HCT116 (cell line): ENCODE measurements around the gene MUSTN1. TPM values are rescaled to one million over a fixed set of nuclear protein-coding genes. Genes with fewer than 3 reads are reported as not detected.

Experiments used
- ATAC-seq: fragments of 200-7000 bp; cut with Tn5 transposase; 2 replicates; pipeline ENCODE4 v1.9.1; 2020; ENCODE audit warnings: mild to moderate bottlenecking, moderate library complexity
- BruUV-seq: library from RNA; stranded (reverse); fragments of 400-500 nt; replicated peaks from 2 replicates; lab custom pipeline; 2021; lab: Mats Ljungman, UMichigan
- CTCF ChIA-PET: fragments of 300-600 bp; sonication (Branson Sonifier 250); formaldehyde crosslinking; loops from one replicate; lab custom pipeline; 2021; ENCODE audit warnings: antibody characterized with exemption; lab: Charles Lee
- POLR2A ChIA-PET: fragments of 300-600, 350-600 bp; sonication (Branson Sonifier 250); formaldehyde crosslinking; loops from one replicate; lab custom pipeline; 2021; ENCODE audit warnings: antibody characterized with exemption; lab: Charles Lee
- RAD21 ChIA-PET, 2 experiments: fragments of 300-600 bp; sonication (Branson Sonifier 250); formaldehyde crosslinking; loops; one replicate each; lab custom pipeline; 2023; ENCODE audit warnings: low total read pairs in 2 of 2; ENCODE audit not compliant: uncharacterized antibody in 2 of 2, unreplicated experiment in 2 of 2, low non-redundant PET in 1 of 2; lab: Charles Lee
- DNase-seq: peaks from one replicate; pipeline ENCODE4 v3.0.0-alpha.2; 2010; ENCODE audit warnings: low read depth, low spot score
- H2AFZ ChIP-seq: fragments of 200-600 bp; shearing (Covaris generic), sonication (generic); 2 replicates; pipeline ENCODE4 v1.6.1; 2017; ENCODE audit warnings: low read depth, mixed run types, mixed read lengths, antibody characterized with exemption, low read length; ENCODE audit not compliant: poor library complexity, severe bottlenecking
- H3K27ac ChIP-seq: 2 replicates; pipeline ENCODE4 v1.5.1; 2012; ENCODE audit warnings: low read depth, low read length
- H3K27me3 ChIP-seq: fragments of 200-600 bp; sonication (generic); 2 replicates; pipeline ENCODE4 v1.6.1; 2016; ENCODE audit warnings: mixed run types, low read length, mixed read lengths; ENCODE audit not compliant: insufficient read depth
- H3K36me3 ChIP-seq, 2 experiments: fragments of 200-500 bp in 1 of 2; fragments of 200-600 bp in 1 of 2; sonication (Bioruptor generic) in 1 of 2; sonication (generic) in 1 of 2; 2 replicates each; pipeline versions ENCODE4 v1.5.1 to v1.6.1; 2014 to 2016; ENCODE audit warnings: low read length in 2 of 2, inconsistent platforms in 1 of 2, mixed read lengths in 1 of 2, mixed run types in 1 of 2; ENCODE audit not compliant: insufficient read depth in 2 of 2, control insufficient read depth in 1 of 2
- H3K4me1 ChIP-seq, 2 experiments: fragments of 200-600 bp in 1 of 2; sonication (generic) in 1 of 2; 2 replicates each; pipeline versions ENCODE4 v1.5.1 to v1.6.1; 2012 to 2017; ENCODE audit warnings: low read length in 2 of 2, inconsistent platforms in 1 of 2, mild to moderate bottlenecking in 1 of 2, mixed read lengths in 1 of 2, mixed run types in 1 of 2, moderate library complexity in 1 of 2; ENCODE audit not compliant: insufficient read depth in 2 of 2, control insufficient read depth in 1 of 2
- H3K4me2 ChIP-seq: fragments of 200-600 bp; sonication (generic); 2 replicates; pipeline ENCODE4 v1.6.1; 2017; ENCODE audit warnings: mixed run types, low read length, mixed read lengths
- H3K4me3 ChIP-seq, 2 experiments: fragments of 200-600 bp in 1 of 2; sonication (generic) in 1 of 2; replicated peaks in 1 of 2; 2 replicates each; pipeline ENCODE4 v1.5.1; 2011 to 2016; ENCODE audit warnings: low read length in 2 of 2, control low read depth in 1 of 2, low read depth in 1 of 2, mild to moderate bottlenecking in 1 of 2, mixed read lengths in 1 of 2, mixed run types in 1 of 2
- H3K79me2 ChIP-seq: fragments of 200-600 bp; sonication (generic); 2 replicates; pipeline ENCODE4 v1.6.1; 2017; ENCODE audit warnings: mild to moderate bottlenecking, mixed run types, low read length, moderate library complexity, mixed read lengths; ENCODE audit not compliant: insufficient read depth
- H3K9ac ChIP-seq: fragments of 200-600 bp; sonication (generic); 2 replicates; pipeline ENCODE4 v1.6.1; 2016; ENCODE audit warnings: low read length, mixed read lengths
- H3K9me2 ChIP-seq: fragments of 200-600 bp; sonication (generic), shearing (Covaris generic); 2 replicates; pipeline ENCODE4 v1.6.1; 2017; ENCODE audit warnings: mixed run types, mild to moderate bottlenecking, moderate library complexity; ENCODE audit not compliant: insufficient read depth
- H3K9me3 ChIP-seq, 2 experiments: fragments of 200-500 bp in 1 of 2; fragments of 200-600 bp in 1 of 2; sonication (Bioruptor generic) in 1 of 2; sonication (generic) in 1 of 2; 2 replicates each; pipeline ENCODE4 v1.6.1; 2014 to 2017; ENCODE audit warnings: low read length in 2 of 2, mixed read lengths in 2 of 2, inconsistent platforms in 1 of 2, low read depth in 1 of 2, mild to moderate bottlenecking in 1 of 2, mixed run types in 1 of 2, moderate library complexity in 1 of 2; ENCODE audit not compliant: control insufficient read depth in 1 of 2, insufficient read depth in 1 of 2
- H4K20me1 ChIP-seq: fragments of 200-600 bp; sonication (generic), shearing (Covaris generic); 2 replicates; pipeline ENCODE4 v1.6.1; 2017; ENCODE audit warnings: mixed run types, mild to moderate bottlenecking, moderate library complexity; ENCODE audit not compliant: insufficient read depth
- CBX3 ChIP-seq: IDR thresholded peaks from 2 replicates; pipeline ENCODE4 v1.6.1; 2012; ENCODE audit warnings: low read depth
- CEBPB ChIP-seq: IDR thresholded peaks from 2 replicates; pipeline ENCODE4 v1.6.1; 2012; ENCODE audit warnings: low read depth
- EGR1 ChIP-seq: IDR thresholded peaks from 2 replicates; pipeline ENCODE4 v1.6.1; 2012; ENCODE audit warnings: low read depth
- ELF1 ChIP-seq: IDR thresholded peaks from 2 replicates; pipeline ENCODE4 v1.6.1; 2012; ENCODE audit warnings: low read depth, borderline replicate concordance
- EZH2 ChIP-seq: fragments of 200-600 bp; sonication (generic); IDR thresholded peaks from 2 replicates; pipeline ENCODE4 v1.6.1; 2017; ENCODE audit warnings: antibody characterized with exemption, mixed run types
- FOSL1 ChIP-seq: IDR thresholded peaks from 2 replicates; pipeline ENCODE4 v1.6.1; 2012; ENCODE audit warnings: low read depth
- JUND ChIP-seq: IDR thresholded peaks from 2 replicates; pipeline ENCODE4 v1.6.1; 2012
- POLR2A ChIP-seq: IDR thresholded peaks from 2 replicates; pipeline ENCODE4 v1.7.0; 2011; ENCODE audit warnings: borderline replicate concordance; ENCODE audit not compliant: insufficient read depth, insufficient read length; ENCODE audit errors: extremely low read depth
- RAD21 ChIP-seq: IDR thresholded peaks from 2 replicates; pipeline ENCODE4 v1.6.1; 2012; ENCODE audit warnings: low read depth, mild to moderate bottlenecking
- REST ChIP-seq: IDR thresholded peaks from 2 replicates; pipeline ENCODE4 v1.6.1; 2012; ENCODE audit warnings: low read depth
- SIN3A ChIP-seq: IDR thresholded peaks from 2 replicates; pipeline ENCODE4 v1.6.1; 2012; ENCODE audit warnings: low read depth
- SP1 ChIP-seq: IDR thresholded peaks from 2 replicates; pipeline ENCODE4 v1.6.1; 2012; ENCODE audit warnings: low read depth
- SRF ChIP-seq: IDR thresholded peaks from 2 replicates; pipeline ENCODE4 v1.6.1; 2012; ENCODE audit warnings: low read depth
- TCF7L2 ChIP-seq: IDR thresholded peaks from 2 replicates; pipeline ENCODE4 v1.7.0; 2011; ENCODE audit warnings: borderline replicate concordance, inconsistent platforms; ENCODE audit not compliant: insufficient read depth, insufficient read length; ENCODE audit errors: extremely low read depth
- YY1 ChIP-seq: IDR thresholded peaks from 2 replicates; pipeline ENCODE4 v1.6.1; 2011; ENCODE audit warnings: low read length, low read depth, moderate library complexity, mild to moderate bottlenecking; ENCODE audit not compliant: insufficient replicate concordance; ENCODE audit errors: extremely low read depth
- ZNF274 ChIP-seq: fragments of 200-500 bp; sonication (Bioruptor generic); IDR thresholded peaks from 2 replicates; pipeline ENCODE4 v1.6.1; 2014; ENCODE audit warnings: mild to moderate bottlenecking, low read depth, low read length, inconsistent platforms
- intact Hi-C: fragments of 100-400 bp; cut with micrococcal nuclease; formaldehyde crosslinking; loops from 2 replicates; pipeline ENCODE4 v1.10.0; 2022
- total RNA-seq: library from RNA; stranded (reverse); gene quantifications from one replicate; pipeline ENCODE4 v1.2.1, GENCODE V29; 2021; ENCODE audit not compliant: unreplicated experiment
- TF ChIP-seq, protein P1 (sequence below): IDR thresholded peaks from 2 replicates; pipeline ENCODE4 v1.6.1; 2011; ENCODE audit warnings: mild to moderate bottlenecking, low read length, moderate library complexity; ENCODE audit not compliant: insufficient replicate concordance; ENCODE audit errors: extremely low read depth
- TF ChIP-seq, protein P2 (sequence below): IDR thresholded peaks from 2 replicates; pipeline ENCODE4 v1.6.1; 2012
- TF ChIP-seq, protein P3 (sequence below): IDR thresholded peaks from 2 replicates; pipeline ENCODE4 v1.6.1; 2012

MUSTN1 gene
- total RNA-seq, 1 experiment from 2014 or later = 0.44 TPM

GRCh38 chr3:52788890-52789745 lies 45.7 kb downstream of the MUSTN1 start:
- ChIA-PET RAD21 (no interaction called here), POLR2A (no interaction called here), CTCF (interaction anchor here (1.7 kb wide), 1 partner anchor 10 kb away, joined by 4 read pairs; no protein-coding TSS in a partner anchor)
- Histone ChIP-seq H3K4me2 (no peak overlapping the region), H3K79me2 (no peaks in the 10 kb centered on the region), H3K4me3 (no peak overlapping the region), H3K9ac (no peak overlapping the region), H3K4me1 (no peaks in the 10 kb centered on the region), H3K27me3 (no peaks in the 10 kb centered on the region), H3K9me3 (no peaks in the 10 kb centered on the region), H2AFZ (no peak overlapping the region), H3K27ac (no peak overlapping the region), H3K9me2 (no peaks in the 10 kb centered on the region), H4K20me1 (no peaks in the 10 kb centered on the region), H3K36me3 (no peaks in the 10 kb centered on the region)
- DNase-seq = no peak
- ATAC-seq = no peak
- intact Hi-C loops = no loop called here
- BruUV-seq = no TSS peak
- TF ChIP-seq FOSL1 = no peak
- no peak for TF ChIP-seq POLR2A
- TF ChIP-seq SP1 = no peak
- TF ChIP-seq, protein P1, sequence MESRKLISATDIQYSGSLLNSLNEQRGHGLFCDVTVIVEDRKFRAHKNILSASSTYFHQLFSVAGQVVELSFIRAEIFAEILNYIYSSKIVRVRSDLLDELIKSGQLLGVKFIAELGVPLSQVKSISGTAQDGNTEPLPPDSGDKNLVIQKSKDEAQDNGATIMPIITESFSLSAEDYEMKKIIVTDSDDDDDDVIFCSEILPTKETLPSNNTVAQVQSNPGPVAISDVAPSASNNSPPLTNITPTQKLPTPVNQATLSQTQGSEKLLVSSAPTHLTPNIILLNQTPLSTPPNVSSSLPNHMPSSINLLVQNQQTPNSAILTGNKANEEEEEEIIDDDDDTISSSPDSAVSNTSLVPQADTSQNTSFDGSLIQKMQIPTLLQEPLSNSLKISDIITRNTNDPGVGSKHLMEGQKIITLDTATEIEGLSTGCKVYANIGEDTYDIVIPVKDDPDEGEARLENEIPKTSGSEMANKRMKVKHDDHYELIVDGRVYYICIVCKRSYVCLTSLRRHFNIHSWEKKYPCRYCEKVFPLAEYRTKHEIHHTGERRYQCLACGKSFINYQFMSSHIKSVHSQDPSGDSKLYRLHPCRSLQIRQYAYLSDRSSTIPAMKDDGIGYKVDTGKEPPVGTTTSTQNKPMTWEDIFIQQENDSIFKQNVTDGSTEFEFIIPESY = no peak
- TF ChIP-seq JUND = no peak
- no peak for TF ChIP-seq CBX3
- no peak for TF ChIP-seq REST
- no peak for TF ChIP-seq CEBPB
- no peak for TF ChIP-seq EGR1
- no peak for TF ChIP-seq SIN3A
- TF ChIP-seq EZH2 = no peak
- TF ChIP-seq ZNF274 = no peak
- TF ChIP-seq RAD21 = no peak
- no peak for TF ChIP-seq ELF1
- no peak for TF ChIP-seq SRF
- no peak for TF ChIP-seq TCF7L2
- TF ChIP-seq, protein P2, sequence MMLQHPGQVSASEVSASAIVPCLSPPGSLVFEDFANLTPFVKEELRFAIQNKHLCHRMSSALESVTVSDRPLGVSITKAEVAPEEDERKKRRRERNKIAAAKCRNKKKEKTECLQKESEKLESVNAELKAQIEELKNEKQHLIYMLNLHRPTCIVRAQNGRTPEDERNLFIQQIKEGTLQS = no peak
- TF ChIP-seq YY1 = no peak
- TF ChIP-seq, protein P3, sequence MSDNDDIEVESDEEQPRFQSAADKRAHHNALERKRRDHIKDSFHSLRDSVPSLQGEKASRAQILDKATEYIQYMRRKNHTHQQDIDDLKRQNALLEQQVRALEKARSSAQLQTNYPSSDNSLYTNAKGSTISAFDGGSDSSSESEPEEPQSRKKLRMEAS = no peak
